Smooth muscle cell (in vitro differentiated cells): ENCODE measurements around the gene OTUD6A. TPM values are rescaled to one million over a fixed set of nuclear protein-coding genes. Genes with fewer than 3 reads are reported as not detected.
"Not testable (repeated sequence)": the region's sequence is repeated elsewhere in the genome, so short reads cannot be mapped to it uniquely, and the experiment has no call there.

Experiments
- DNase-seq: peaks from one replicate; lab custom pipeline; 2025; ENCODE audit not compliant: unreplicated experiment; lab: John Stamatoyannopoulos, UW
- H2AFZ ChIP-seq: fragments of 200-600 bp; sonication (generic); 2 replicates; pipeline ENCODE4 v1.6.0; 2016; ENCODE audit warnings: antibody characterized with exemption, low read depth, mild to moderate bottlenecking
- H3F3A ChIP-seq: fragments of 200-600 bp; sonication (generic); 2 replicates; pipeline ENCODE4 v1.6.0; 2017; ENCODE audit warnings: antibody characterized with exemption, low read depth
- H3K27ac ChIP-seq: fragments of 200-600 bp; sonication (generic); 2 replicates; pipeline ENCODE4 v1.5.1; 2016; ENCODE audit warnings: low read depth, mild to moderate bottlenecking
- H3K27me3 ChIP-seq: fragments of 200-600 bp; sonication (generic); 2 replicates; pipeline ENCODE4 v1.6.1; 2016; ENCODE audit warnings: low read depth, mild to moderate bottlenecking
- H3K36me3 ChIP-seq: fragments of 200-600 bp; sonication (generic); 2 replicates; pipeline ENCODE4 v1.5.1; 2016; ENCODE audit warnings: low read depth
- H3K4me1 ChIP-seq: fragments of 200-600 bp; sonication (generic); 2 replicates; pipeline ENCODE4 v1.5.1; 2016; ENCODE audit warnings: low read depth
- H3K4me2 ChIP-seq: fragments of 200-600 bp; sonication (generic); 2 replicates; pipeline ENCODE4 v1.6.0; 2016; ENCODE audit warnings: mild to moderate bottlenecking
- H3K4me3 ChIP-seq: fragments of 200-600 bp; sonication (generic); 2 replicates; pipeline ENCODE4 v1.5.1; 2016; ENCODE audit warnings: mild to moderate bottlenecking
- H3K79me2 ChIP-seq: fragments of 200-600 bp; sonication (generic); 2 replicates; pipeline ENCODE4 v1.6.0; 2016; ENCODE audit warnings: low read depth, mild to moderate bottlenecking
- H3K9ac ChIP-seq: fragments of 200-600 bp; sonication (generic); 2 replicates; pipeline ENCODE4 v1.6.0; 2016; ENCODE audit warnings: low read depth
- H3K9me3 ChIP-seq: fragments of 200-600 bp; sonication (generic); replicated peaks from 2 replicates; pipeline ENCODE4 v1.5.1; 2016; ENCODE audit warnings: low read depth
- H4K20me1 ChIP-seq: fragments of 200-600 bp; sonication (generic); 2 replicates; pipeline ENCODE4 v1.6.0; 2016; ENCODE audit warnings: low read depth
- WGBS: methylation state at CpG from one replicate; pipeline ENCODE4 v1.1.7; 2016; ENCODE audit warnings: low lambda C conversion rate; 5-methylcytosine and 5-hydroxymethylcytosine counted together
- polyA plus RNA-seq: library from polyadenylated mRNA; unstranded; fragments of >200 nt; fragmentation: Nextera tagmentation; extraction: Ambion mirVana; gene quantifications from 2 replicates; pipeline ENCODE4 v1.2.1, GENCODE V29; 2016
- total RNA-seq: library from RNA; depleted of rRNA; stranded (reverse); fragments of >200 nt; gene quantifications from 2 replicates; pipeline ENCODE4 v1.2.3, GENCODE V29; 2014
- TF ChIP-seq, protein P1 (sequence below): fragments of 200-600 bp; sonication (generic); IDR thresholded peaks from 2 replicates; pipeline ENCODE4 v1.5.1; 2017; ENCODE audit warnings: borderline replicate concordance, mild to moderate bottlenecking, antibody characterized with exemption; ENCODE audit not compliant: insufficient read depth, poor library complexity, severe bottlenecking

Gene OTUD6A
- total and polyA plus RNA-seq, 2 experiments from 2014 or later: not detected

- H3K27ac ChIP-seq: no peak overlapping the region
- H3K9me3 ChIP-seq: no peaks in the 10 kb centered on the region
- H3K36me3 ChIP-seq: no peaks in the 10 kb centered on the region
- H3K4me2 ChIP-seq: no peak overlapping the region
- H3F3A ChIP-seq: no peaks in the 10 kb centered on the region
- no peak for DNase-seq
- WGBS: 14% methylated on average over 1 of the region's 1 CpG
- H3K4me3 ChIP-seq: no peak overlapping the region
- no peaks in the 10 kb centered on the region for H3K27me3 ChIP-seq
- H3K4me1 ChIP-seq: no peaks in the 10 kb centered on the region
- H3K79me2 ChIP-seq: no peaks in the 10 kb centered on the region
- no peak overlapping the region for H3K9ac ChIP-seq
- TF ChIP-seq, protein P1, sequence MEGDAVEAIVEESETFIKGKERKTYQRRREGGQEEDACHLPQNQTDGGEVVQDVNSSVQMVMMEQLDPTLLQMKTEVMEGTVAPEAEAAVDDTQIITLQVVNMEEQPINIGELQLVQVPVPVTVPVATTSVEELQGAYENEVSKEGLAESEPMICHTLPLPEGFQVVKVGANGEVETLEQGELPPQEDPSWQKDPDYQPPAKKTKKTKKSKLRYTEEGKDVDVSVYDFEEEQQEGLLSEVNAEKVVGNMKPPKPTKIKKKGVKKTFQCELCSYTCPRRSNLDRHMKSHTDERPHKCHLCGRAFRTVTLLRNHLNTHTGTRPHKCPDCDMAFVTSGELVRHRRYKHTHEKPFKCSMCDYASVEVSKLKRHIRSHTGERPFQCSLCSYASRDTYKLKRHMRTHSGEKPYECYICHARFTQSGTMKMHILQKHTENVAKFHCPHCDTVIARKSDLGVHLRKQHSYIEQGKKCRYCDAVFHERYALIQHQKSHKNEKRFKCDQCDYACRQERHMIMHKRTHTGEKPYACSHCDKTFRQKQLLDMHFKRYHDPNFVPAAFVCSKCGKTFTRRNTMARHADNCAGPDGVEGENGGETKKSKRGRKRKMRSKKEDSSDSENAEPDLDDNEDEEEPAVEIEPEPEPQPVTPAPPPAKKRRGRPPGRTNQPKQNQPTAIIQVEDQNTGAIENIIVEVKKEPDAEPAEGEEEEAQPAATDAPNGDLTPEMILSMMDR: no peak
- H4K20me1 ChIP-seq: no peaks in the 10 kb centered on the region
- H2AFZ ChIP-seq: no peak overlapping the region
These were observed 27.5 kb downstream of the OTUD6A start for GRCh38 chrX:70089604-70090297.

- Histone ChIP-seq H2AFZ (no peak overlapping the region), H3K27me3 (no peaks in the 10 kb centered on the region), H3K79me2 (no peaks in the 10 kb centered on the region), H3K4me1 (no peaks in the 10 kb centered on the region), H4K20me1 (no peaks in the 10 kb centered on the region), H3K9me3 (no peaks in the 10 kb centered on the region), H3K27ac (no peak overlapping the region), H3K9ac (no peak overlapping the region), H3K4me2 (no peak overlapping the region), H3F3A (no peaks in the 10 kb centered on the region), H3K36me3 (no peaks in the 10 kb centered on the region), H3K4me3 (no peak overlapping the region)
- DNase-seq: no peak
- WGBS: 89% methylated on average over 4 of the region's 4 CpGs
- TF ChIP-seq, protein P1: no peak
These were observed 30.0 kb downstream of the OTUD6A start for GRCh38 chrX:70092247-70092646.

DNA sequence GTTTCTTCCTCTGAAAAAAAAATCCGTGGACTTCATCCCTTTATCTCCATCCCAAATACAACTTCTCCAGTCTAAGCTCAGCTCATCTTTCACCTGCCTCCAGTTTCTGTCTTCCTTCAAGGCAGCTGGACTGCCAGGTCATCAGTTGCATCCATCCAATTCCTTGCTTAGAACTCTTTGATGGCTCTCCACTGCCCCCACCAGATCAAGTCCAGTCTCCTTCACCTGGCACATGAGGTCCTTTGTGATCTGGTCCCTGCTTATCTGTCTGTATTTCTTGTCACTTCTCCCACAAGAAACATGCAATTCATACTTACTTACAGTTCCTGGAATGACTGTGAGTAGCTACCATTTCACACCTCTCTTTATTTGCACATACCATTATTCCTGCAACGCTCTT is 33.8 kb downstream of the OTUD6A start:
- Histone ChIP-seq H3K4me3 (no peak overlapping the region), H3F3A (no peaks in the 10 kb centered on the region), H4K20me1 (no peaks in the 10 kb centered on the region), H3K27me3 (no peaks in the 10 kb centered on the region), H3K4me1 (no peaks in the 10 kb centered on the region), H3K36me3 (no peaks in the 10 kb centered on the region), H3K9me3 (no peaks in the 10 kb centered on the region), H3K27ac (no peak overlapping the region), H3K79me2 (no peaks in the 10 kb centered on the region), H2AFZ (no peak overlapping the region), H3K4me2 (no peak overlapping the region), H3K9ac (no peak overlapping the region)
- TF ChIP-seq, protein P1: no peak
- WGBS: 45% methylated on average over 2 of the region's 2 CpGs
- no peak for DNase-seq

DNA sequence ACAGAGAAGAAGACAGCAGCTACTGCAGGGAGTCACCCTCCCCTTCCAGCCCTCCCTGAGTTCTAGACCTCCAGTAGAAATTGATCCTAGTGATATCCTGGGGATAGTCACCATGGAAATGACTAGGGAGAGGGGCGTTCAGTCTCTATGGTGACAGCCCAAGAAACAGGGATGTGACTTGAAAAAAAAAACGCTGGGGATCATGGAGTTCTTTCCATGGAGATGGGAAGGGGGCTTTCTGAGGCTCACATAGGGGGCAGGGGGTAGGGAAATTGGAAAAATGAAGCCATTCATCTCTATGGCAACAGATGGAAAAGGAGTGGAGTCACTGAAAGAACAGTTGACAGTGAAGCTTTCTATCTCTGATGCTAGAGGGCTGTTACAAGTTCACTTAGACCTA is 43.0 kb downstream of the OTUD6A start:
- Histone ChIP-seq H2AFZ (no peak overlapping the region), H4K20me1 (no peaks in the 10 kb centered on the region), H3K4me2 (no peak overlapping the region), H3F3A (no peaks in the 10 kb centered on the region), H3K9me3 (no peaks in the 10 kb centered on the region), H3K4me1 (no peaks in the 10 kb centered on the region), H3K27ac (no peak overlapping the region), H3K9ac (no peak overlapping the region), H3K79me2 (no peaks in the 10 kb centered on the region), H3K4me3 (no peak overlapping the region), H3K27me3 (no peaks in the 10 kb centered on the region), H3K36me3 (no peaks in the 10 kb centered on the region)
- TF ChIP-seq, protein P1: no peak
- WGBS: 39% methylated on average over 2 of the region's 2 CpGs
- DNase-seq: no peak

- H2AFZ ChIP-seq, DNase-seq, H3K27ac ChIP-seq, H3K9ac ChIP-seq, H3K4me2 ChIP-seq, H3K79me2 ChIP-seq, H3K4me1 ChIP-seq, H4K20me1 ChIP-seq, H3K27me3 ChIP-seq, H3K36me3 ChIP-seq, H3F3A ChIP-seq, H3K9me3 ChIP-seq, H3K4me3 ChIP-seq: not testable (repeated sequence)
- WGBS: 86% methylated on average over 4 of the region's 4 CpGs
These were observed 49.3 kb downstream of the OTUD6A start for GRCh38 chrX:70111436-70112026.
